Activated CD4-positive, alpha-beta memory T cell treated with anti-CD3 and anti-CD28 coated beads for 36 hours (primary cell): ENCODE measurements around the gene UPB1. TPM values are rescaled to one million over a fixed set of nuclear protein-coding genes. Genes with fewer than 3 reads are reported as not detected.

Source experiments
- total RNA-seq, 2 experiments: library from RNA; stranded (reverse); gene quantifications; one replicate each; pipeline ENCODE4 v1.2.3, GENCODE V29; 2021

The UPB1 gene
- total RNA-seq, 2 experiments from 2014 or later = 0.19 to 0.31 TPM

Other genes starting within 250 kb of the UPB1 start
- 10 to 100 TPM; 27.7 to 34.3 TPM for gene SPECC1L, start 224.5 kb upstream of the UPB1 start, total RNA-seq
- gene ADORA2A, start 67.7 kb upstream of the UPB1 start, total RNA-seq = 10 to 100 TPM; 30.5 to 33.0 TPM
- 10 to 100 TPM; 94.2 to 99.5 TPM for gene GUCD1, start 59.8 kb downstream of the UPB1 start, total RNA-seq
- 100 to 1,000 TPM; 131 TPM for gene SNRPD3, start 60.7 kb downstream of the UPB1 start, total RNA-seq
- 1 to 10 TPM; 1.1 to 1.2 TPM for gene LRRC75B, start 97.7 kb downstream of the UPB1 start, total RNA-seq
- gene GGT1, start 107.9 kb downstream of the UPB1 start, total RNA-seq = 10 to 100 TPM; 39.5 to 41.5 TPM